IPS-15b (cell line): ENCODE measurements around the gene PCK1.

ENCODE experiments used
- H3K27me3 ChIP-seq: one replicate; pipeline ENCODE4 v1.6.1; 2013; ENCODE audit warnings: low read length; ENCODE audit not compliant: control insufficient read depth, insufficient read depth
- H3K36me3 ChIP-seq: one replicate; pipeline ENCODE4 v1.6.1; 2013; ENCODE audit warnings: low read length; ENCODE audit not compliant: control insufficient read depth, insufficient read depth
- H3K4me1 ChIP-seq: one replicate; pipeline ENCODE4 v1.6.1; 2013; ENCODE audit warnings: mild to moderate bottlenecking, low read length; ENCODE audit not compliant: control insufficient read depth, insufficient read depth
- H3K4me3 ChIP-seq: one replicate; pipeline ENCODE4 v1.5.1; 2013; ENCODE audit warnings: low read depth, low read length
- H3K9ac ChIP-seq: one replicate; pipeline ENCODE4 v1.6.1; 2013; ENCODE audit warnings: low read depth, mild to moderate bottlenecking, low read length
- H3K9me3 ChIP-seq: one replicate; pipeline ENCODE4 v1.6.1; 2013; ENCODE audit warnings: mild to moderate bottlenecking, low read length; ENCODE audit not compliant: control insufficient read depth, insufficient read depth

Gene PCK1

GRCh38 chr20:57574954-57575353 is 14.0 kb downstream of the PCK1 start:
- H3K4me3 ChIP-seq = no peak overlapping the region
- peaks cover 3% of the 10 kb centered on the region for H3K27me3 ChIP-seq
- H3K36me3 ChIP-seq = no peaks in the 10 kb centered on the region
- H3K4me1 ChIP-seq = no peaks in the 10 kb centered on the region
- H3K9me3 ChIP-seq = no peaks in the 10 kb centered on the region
- H3K9ac ChIP-seq = no peak overlapping the region

GRCh38 chr20:57576002-57576401 is 15.1 kb downstream of the PCK1 start:
- H3K36me3 ChIP-seq = no peaks in the 10 kb centered on the region
- H3K9me3 ChIP-seq = no peaks in the 10 kb centered on the region
- no peak overlapping the region for H3K4me3 ChIP-seq
- H3K9ac ChIP-seq = no peak overlapping the region
- H3K27me3 ChIP-seq = peaks cover 3% of the 10 kb centered on the region
- H3K4me1 ChIP-seq = no peaks in the 10 kb centered on the region

GRCh38 chr20:57576617-57577550 is 16.0 kb downstream of the PCK1 start:
- peaks cover 3% of the 10 kb centered on the region for H3K27me3 ChIP-seq
- H3K4me1 ChIP-seq = no peaks in the 10 kb centered on the region
- no peak overlapping the region for H3K9ac ChIP-seq
- H3K4me3 ChIP-seq = no peak overlapping the region
- H3K9me3 ChIP-seq = no peaks in the 10 kb centered on the region
- H3K36me3 ChIP-seq = no peaks in the 10 kb centered on the region

GRCh38 chr20:57577679-57578475 is 17.0 kb downstream of the PCK1 start:
- H3K9ac ChIP-seq = no peak overlapping the region
- no peaks in the 10 kb centered on the region for H3K4me1 ChIP-seq
- H3K36me3 ChIP-seq = no peaks in the 10 kb centered on the region
- no peaks in the 10 kb centered on the region for H3K9me3 ChIP-seq
- H3K27me3 ChIP-seq = no peaks in the 10 kb centered on the region
- H3K4me3 ChIP-seq = no peak overlapping the region

- Histone ChIP-seq H3K27me3 (no peaks in the 10 kb centered on the region), H3K4me3 (no peak overlapping the region), H3K4me1 (no peaks in the 10 kb centered on the region), H3K9ac (no peak overlapping the region), H3K36me3 (no peaks in the 10 kb centered on the region), H3K9me3 (no peaks in the 10 kb centered on the region)
These were observed 17.7 kb downstream of the PCK1 start for GRCh38 chr20:57578476-57579165.

- Histone ChIP-seq H3K36me3 (no peaks in the 10 kb centered on the region), H3K9me3 (no peaks in the 10 kb centered on the region), H3K4me1 (no peaks in the 10 kb centered on the region), H3K27me3 (no peaks in the 10 kb centered on the region), H3K9ac (no peak overlapping the region), H3K4me3 (no peak overlapping the region)
These were observed 18.5 kb downstream of the PCK1 start for GRCh38 chr20:57579331-57579897.

GRCh38 chr20:57579898-57580447 is 19.1 kb downstream of the PCK1 start:
- Histone ChIP-seq H3K9ac (no peak overlapping the region), H3K4me3 (no peak overlapping the region), H3K27me3 (no peaks in the 10 kb centered on the region), H3K9me3 (no peaks in the 10 kb centered on the region), H3K36me3 (no peaks in the 10 kb centered on the region), H3K4me1 (no peaks in the 10 kb centered on the region)

- H3K9ac ChIP-seq = no peak overlapping the region
- no peak overlapping the region for H3K4me3 ChIP-seq
- H3K36me3 ChIP-seq = no peaks in the 10 kb centered on the region
- no peaks in the 10 kb centered on the region for H3K4me1 ChIP-seq
- no peaks in the 10 kb centered on the region for H3K27me3 ChIP-seq
- H3K9me3 ChIP-seq = no peaks in the 10 kb centered on the region
These were observed 19.7 kb downstream of the PCK1 start for GRCh38 chr20:57580478-57581201.

- Histone ChIP-seq H3K4me3 (no peak overlapping the region), H3K4me1 (no peaks in the 10 kb centered on the region), H3K9ac (no peak overlapping the region), H3K9me3 (no peaks in the 10 kb centered on the region), H3K27me3 (no peaks in the 10 kb centered on the region), H3K36me3 (no peaks in the 10 kb centered on the region)
These were observed 20.5 kb downstream of the PCK1 start for GRCh38 chr20:57581202-57582028.

- H3K36me3 ChIP-seq = no peaks in the 10 kb centered on the region
- no peak overlapping the region for H3K9ac ChIP-seq
- H3K9me3 ChIP-seq = no peaks in the 10 kb centered on the region
- H3K4me3 ChIP-seq = no peak overlapping the region
- H3K27me3 ChIP-seq = no peaks in the 10 kb centered on the region
- no peaks in the 10 kb centered on the region for H3K4me1 ChIP-seq
These were observed 21.1 kb downstream of the PCK1 start for GRCh38 chr20:57582029-57582378.
